Testis (tissue), 3 donors: ENCODE measurements around the gene CALML5. TPM values are rescaled to one million over a fixed set of nuclear protein-coding genes. Genes with fewer than 3 reads are reported as not detected.

Source experiments
- DNase-seq: peaks from one replicate; pipeline ENCODE4 v3.0.0-alpha.2; 2019
- H3K27ac ChIP-seq, 2 donors: fragments of 200-600 bp; sonication (generic); one replicate each; pipeline ENCODE4 v1.5.1; 2019
- H3K27me3 ChIP-seq: fragments of 200-600 bp; sonication (generic); one replicate; pipeline ENCODE4 v1.5.1; 2019
- H3K36me3 ChIP-seq: fragments of 200-600 bp; sonication (generic); one replicate; pipeline ENCODE4 v1.5.1; 2017; ENCODE audit warnings: low read depth; ENCODE audit errors: missing control alignments
- H3K4me1 ChIP-seq: fragments of 200-600 bp; sonication (generic); one replicate; pipeline ENCODE4 v1.5.1; 2019
- H3K4me3 ChIP-seq, 2 donors: fragments of 200-600 bp; sonication (generic); one replicate each; pipeline ENCODE4 v1.5.1; 2017 to 2019
- H3K9me3 ChIP-seq: fragments of 200-600 bp; sonication (generic); one replicate; pipeline ENCODE4 v1.5.1; 2017
- POLR2A ChIP-seq: fragments of 450-650 bp; IDR thresholded peaks from one replicate; pipeline ENCODE4 v1.6.1; 2017; ENCODE audit warnings: antibody characterized with exemption, mild to moderate bottlenecking, moderate library complexity
- WGBS, 2 donors: methylation state at CpG; one replicate each; pipeline ENCODE4 v1.1.5; 2018; 5-methylcytosine and 5-hydroxymethylcytosine counted together
- intact Hi-C: fragments of 100-400 bp; cut with DNase I; formaldehyde crosslinking; loops from one replicate; pipeline ENCODE4 v1.15.1; 2023; ENCODE audit warnings: low total_unique reads
- polyA plus RNA-seq: library from polyadenylated mRNA; stranded (reverse); fragments of 350-450 nt; fragmentation: Illumina TruSeq; extraction: RNeasy Lipid Tissue Mini Kit (QIAGEN cat#74804); gene quantifications from one replicate; pipeline ENCODE4 v1.2.3, GENCODE V29; 2014; ENCODE audit warnings: low read depth, low replicate concordance; ENCODE audit not compliant: insufficient read depth
- total RNA-seq, 2 donors: library from RNA; depleted of rRNA; stranded (reverse); fragments of >200 nt; gene quantifications; one replicate each; pipeline ENCODE4 v1.2.3, GENCODE V29; 2016
- TF ChIP-seq, protein P1 (sequence below), 3 experiments: fragments of 450-650 bp in 2 of 3; fragments of 200-600 bp in 1 of 3; sonication (generic) in 1 of 3; IDR thresholded peaks; one replicate each; pipeline ENCODE4 v1.5.1; 2016 to 2019; ENCODE audit warnings: antibody characterized with exemption in 3 of 3, mild to moderate bottlenecking in 2 of 3, moderate library complexity in 1 of 3

Gene CALML5
- total and polyA plus RNA-seq, 3 donors from 2014 or later = 0.50 TPM; not detected in 2

DNA sequence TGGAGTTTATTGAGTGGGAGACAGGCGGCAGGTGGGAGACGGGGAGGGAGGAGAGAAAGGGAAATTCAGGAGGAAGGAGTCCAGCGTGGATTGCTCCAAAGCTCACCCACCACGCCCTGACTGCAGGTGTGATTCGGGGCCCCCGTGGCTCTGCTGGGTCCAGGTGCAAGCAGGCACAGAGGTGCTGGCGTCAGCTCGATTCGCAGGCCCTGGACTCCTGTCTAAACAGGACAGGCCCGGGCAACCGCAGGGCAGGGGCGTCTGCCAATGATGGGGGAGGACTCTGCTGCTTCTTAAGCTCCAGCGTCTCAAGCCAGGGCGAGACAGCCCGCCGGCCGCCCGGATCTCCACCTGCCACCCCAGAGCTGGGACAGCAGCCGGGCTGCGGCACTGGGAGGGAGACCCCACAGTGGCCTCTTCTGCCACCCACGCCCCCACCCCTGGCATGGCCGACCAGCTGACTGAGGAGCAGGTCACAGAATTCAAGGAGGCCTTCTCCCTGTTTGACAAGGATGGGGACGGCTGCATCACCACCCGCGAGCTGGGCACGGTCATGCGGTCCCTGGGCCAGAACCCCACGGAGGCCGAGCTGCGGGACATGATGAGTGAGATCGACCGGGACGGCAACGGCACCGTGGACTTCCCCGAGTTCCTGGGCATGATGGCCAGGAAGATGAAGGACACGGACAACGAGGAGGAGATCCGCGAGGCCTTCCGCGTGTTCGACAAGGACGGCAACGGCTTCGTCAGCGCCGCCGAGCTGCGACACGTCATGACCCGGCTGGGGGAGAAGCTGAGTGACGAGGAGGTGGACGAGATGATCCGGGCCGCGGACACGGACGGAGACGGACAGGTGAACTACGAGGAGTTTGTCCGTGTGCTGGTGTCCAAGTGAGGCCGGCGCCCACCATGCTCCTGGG, 25.5 kb upstream of the CALML5 start, which contains the start of gene CALML3:
CALML3 (plus strand) TSS at position 321 of the 920 bp plus-strand sequence; CDS start at position 446, 125 bp downstream.
- 76 to 80% methylated on average over 54 to 64 of the region's 64 CpGs for WGBS, 2 donors
- Histone ChIP-seq H3K27ac (no peak within 1 kb of the TSS), H3K4me1 (no peaks in the 10 kb centered on the region), H3K4me3 (peak within 1 kb of the TSS in 1 of 2 donors; percentile 6), H3K9me3 (no peaks in the 10 kb centered on the region), H3K36me3 (no peaks in the 10 kb centered on the region), H3K27me3 (no peaks in the 10 kb centered on the region)
- no peak for DNase-seq
- intact Hi-C loops = no loop called here
- TF ChIP-seq, protein P1, sequence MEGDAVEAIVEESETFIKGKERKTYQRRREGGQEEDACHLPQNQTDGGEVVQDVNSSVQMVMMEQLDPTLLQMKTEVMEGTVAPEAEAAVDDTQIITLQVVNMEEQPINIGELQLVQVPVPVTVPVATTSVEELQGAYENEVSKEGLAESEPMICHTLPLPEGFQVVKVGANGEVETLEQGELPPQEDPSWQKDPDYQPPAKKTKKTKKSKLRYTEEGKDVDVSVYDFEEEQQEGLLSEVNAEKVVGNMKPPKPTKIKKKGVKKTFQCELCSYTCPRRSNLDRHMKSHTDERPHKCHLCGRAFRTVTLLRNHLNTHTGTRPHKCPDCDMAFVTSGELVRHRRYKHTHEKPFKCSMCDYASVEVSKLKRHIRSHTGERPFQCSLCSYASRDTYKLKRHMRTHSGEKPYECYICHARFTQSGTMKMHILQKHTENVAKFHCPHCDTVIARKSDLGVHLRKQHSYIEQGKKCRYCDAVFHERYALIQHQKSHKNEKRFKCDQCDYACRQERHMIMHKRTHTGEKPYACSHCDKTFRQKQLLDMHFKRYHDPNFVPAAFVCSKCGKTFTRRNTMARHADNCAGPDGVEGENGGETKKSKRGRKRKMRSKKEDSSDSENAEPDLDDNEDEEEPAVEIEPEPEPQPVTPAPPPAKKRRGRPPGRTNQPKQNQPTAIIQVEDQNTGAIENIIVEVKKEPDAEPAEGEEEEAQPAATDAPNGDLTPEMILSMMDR (IDR thresholded peaks at IDR 0.05) = no peak
- no peak for TF ChIP-seq POLR2A

DNA sequence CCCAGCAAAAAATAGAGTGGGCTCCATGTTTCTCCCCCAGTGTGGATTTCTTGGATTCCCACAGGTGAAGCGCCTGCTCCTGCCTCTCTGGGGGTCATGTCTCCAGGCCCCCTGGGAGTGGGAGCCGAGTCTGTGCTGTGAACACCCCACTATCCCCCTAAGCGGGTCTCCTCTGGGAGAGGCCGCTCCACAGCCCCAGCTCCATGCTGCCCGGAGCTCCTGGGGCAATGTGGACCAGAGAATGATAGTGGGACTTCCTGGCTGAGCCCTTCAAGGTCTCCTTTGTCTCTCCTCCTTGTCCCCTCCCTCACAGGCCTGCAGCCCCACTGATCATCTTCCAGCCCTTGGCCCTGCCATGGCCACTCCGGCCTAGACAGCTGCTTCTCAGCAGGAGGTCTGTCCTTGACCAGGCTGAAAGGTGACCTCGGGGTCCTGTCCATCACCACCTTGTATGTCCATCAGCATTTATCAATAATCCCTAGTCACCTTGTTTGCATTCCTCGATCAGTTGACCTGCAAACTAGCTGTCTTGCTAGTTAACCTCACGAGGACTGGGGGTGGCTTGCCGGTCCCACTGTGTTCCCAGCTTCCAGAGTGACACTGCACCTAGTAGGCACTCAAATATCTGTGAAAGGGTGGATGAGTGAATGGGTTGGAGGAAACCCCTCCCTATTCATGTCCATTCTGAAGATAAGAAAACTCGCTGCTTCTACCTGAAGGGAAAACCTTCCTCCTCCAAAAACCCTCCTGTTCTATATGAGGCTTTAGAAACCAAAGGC, 24.6 kb upstream of the CALML5 start:
- no peak overlapping the region for H3K4me3 ChIP-seq
- DNase-seq = no peak
- intact Hi-C loops = no loop called here
- H3K36me3 ChIP-seq = no peaks in the 10 kb centered on the region
- H3K4me1 ChIP-seq = no peaks in the 10 kb centered on the region
- no peak overlapping the region for H3K27ac ChIP-seq
- WGBS, 2 donors = 87 to 92% methylated on average over 10 to 11 of the region's 11 CpGs
- no peaks in the 10 kb centered on the region for H3K9me3 ChIP-seq
- H3K27me3 ChIP-seq = no peaks in the 10 kb centered on the region
- TF ChIP-seq POLR2A = no peak
- TF ChIP-seq, protein P1 (IDR thresholded peaks at IDR 0.05) = no peak

DNA sequence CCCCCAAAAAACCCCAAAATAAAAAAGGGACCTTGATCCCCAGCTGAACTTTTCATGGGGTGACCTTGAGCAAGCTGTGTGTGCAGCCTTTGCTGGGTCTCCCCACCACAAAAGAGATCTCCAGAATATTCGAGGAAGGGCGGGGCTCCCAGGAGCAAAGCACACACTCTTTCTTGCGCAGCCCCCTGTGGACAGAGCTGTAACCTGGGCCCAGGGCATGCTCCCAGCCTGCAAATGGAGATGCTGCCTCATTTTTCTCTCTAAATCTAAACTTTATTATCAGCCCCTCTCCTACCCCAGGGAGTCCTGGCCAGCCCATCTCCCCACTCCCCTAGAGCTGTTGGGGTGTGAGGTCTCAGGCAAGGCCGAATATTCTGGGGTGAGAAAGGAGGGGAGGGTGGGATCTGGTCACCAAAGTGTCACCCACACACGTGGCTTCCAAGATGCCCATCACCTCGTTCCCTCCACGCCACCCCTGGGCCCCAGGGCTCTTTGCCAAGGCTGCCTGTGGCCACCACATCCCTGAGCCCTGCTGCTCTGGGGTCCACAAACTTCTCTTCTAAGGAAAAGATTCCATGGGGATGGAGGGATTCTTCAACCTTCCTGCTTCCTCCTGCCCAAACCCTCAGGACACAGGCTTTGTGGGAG, 23.7 kb upstream of the CALML5 start:
- no peak overlapping the region for H3K27ac ChIP-seq
- H3K27me3 ChIP-seq = no peaks in the 10 kb centered on the region
- DNase-seq = no peak
- TF ChIP-seq POLR2A = no peak
- TF ChIP-seq, protein P1 (IDR thresholded peaks at IDR 0.05) = no peak
- H3K9me3 ChIP-seq = no peaks in the 10 kb centered on the region
- H3K4me3 ChIP-seq = no peak overlapping the region
- no peaks in the 10 kb centered on the region for H3K36me3 ChIP-seq
- WGBS, 2 donors = 85 to 90% methylated on average over 5 to 7 of the region's 7 CpGs
- intact Hi-C loops = no loop called here
- no peaks in the 10 kb centered on the region for H3K4me1 ChIP-seq

DNA sequence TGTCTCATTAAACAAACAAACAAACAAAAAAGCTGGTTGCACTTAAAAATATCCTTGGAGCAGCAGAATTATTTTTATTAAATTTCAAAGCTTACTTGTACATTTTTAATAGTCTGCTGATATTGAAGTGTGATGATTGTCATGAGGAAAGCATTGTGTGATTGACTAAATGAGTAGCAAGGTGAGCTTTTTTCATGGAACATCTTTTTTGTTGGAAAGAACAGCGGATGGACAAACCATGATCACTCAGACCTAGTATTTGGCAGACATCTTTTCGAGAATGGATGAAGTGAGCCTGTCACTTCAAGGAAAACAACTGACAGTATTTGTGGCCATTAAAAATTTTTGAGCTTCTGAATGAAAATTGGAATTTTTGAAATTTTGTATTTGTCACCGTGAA, 19.7 kb upstream of the CALML5 start:
- H3K4me1 ChIP-seq = no peaks in the 10 kb centered on the region
- no peaks in the 10 kb centered on the region for H3K27me3 ChIP-seq
- no peak overlapping the region for H3K4me3 ChIP-seq
- no peak for TF ChIP-seq POLR2A
- TF ChIP-seq, protein P1 (IDR thresholded peaks at IDR 0.05) = no peak
- DNase-seq = no peak
- intact Hi-C loops = no loop called here
- WGBS, 2 donors = 94 to 96% methylated on average over 3 of the region's 3 CpGs
- no peaks in the 10 kb centered on the region for H3K36me3 ChIP-seq
- H3K27ac ChIP-seq = no peak overlapping the region
- H3K9me3 ChIP-seq = no peaks in the 10 kb centered on the region
